HG03159 (cell line): ENCODE data around the gene UBR2.
"Not testable (repeated sequence)": the region's sequence is repeated elsewhere in the genome, so short reads cannot be mapped to it uniquely, and the experiment has no call there.

Experiments used
- ATAC-seq: cut with Tn5 transposase; IDR thresholded peaks from one replicate; pipeline ENCODE4 v1.9.1; 2021; ENCODE audit warnings: mild to moderate bottlenecking, moderate library complexity; ENCODE audit not compliant: unreplicated experiment

The UBR2 gene

GRCh38 chr6:42552380-42552779 is 11.4 kb upstream of the UBR2 start:
- ATAC-seq: no peak

GRCh38 chr6:42555477-42556457 is 8.1 kb upstream of the UBR2 start:
- no peak for ATAC-seq

GRCh38 chr6:42556462-42556861 is 7.4 kb upstream of the UBR2 start:
- no peak for ATAC-seq

GRCh38 chr6:42559276-42559675 is 4.6 kb upstream of the UBR2 start:
- ATAC-seq: not testable (repeated sequence)

GRCh38 chr6:42561986-42562385 is 1.8 kb upstream of the UBR2 start:
- ATAC-seq: no peak

- ATAC-seq: no peak
Measured at GRCh38 chr6:42562788-42563405, 932 bp upstream of the UBR2 start.

- peak; percentile 15 for ATAC-seq
Measured at GRCh38 chr6:42564506-42564825, 637 bp downstream of the UBR2 start.

GRCh38 chr6:42565823-42566613 is 2.2 kb downstream of the UBR2 start:
- no peak for ATAC-seq

- no peak for ATAC-seq
Measured at GRCh38 chr6:42566614-42567208, 2.9 kb downstream of the UBR2 start.

- not testable (repeated sequence) for ATAC-seq
Measured at GRCh38 chr6:42567237-42567636, 3.4 kb downstream of the UBR2 start.

- no peak for ATAC-seq
Measured at GRCh38 chr6:42569102-42570028, 5.5 kb downstream of the UBR2 start.

- ATAC-seq: no peak
Measured at GRCh38 chr6:42571611-42572342, 7.9 kb downstream of the UBR2 start.

- peak; percentile 60 for ATAC-seq
Measured at GRCh38 chr6:42572523-42572922, 8.7 kb downstream of the UBR2 start.

GRCh38 chr6:42576538-42576937 is 12.7 kb downstream of the UBR2 start:
- not testable (repeated sequence) for ATAC-seq

GRCh38 chr6:42598300-42598699 is 34.5 kb downstream of the UBR2 start:
- no peak for ATAC-seq

GRCh38 chr6:42599558-42599957 is 35.7 kb downstream of the UBR2 start:
- no peak for ATAC-seq

GRCh38 chr6:42604150-42604549 is 40.3 kb downstream of the UBR2 start:
- ATAC-seq: no peak

GRCh38 chr6:42604699-42605098 is 40.9 kb downstream of the UBR2 start:
- ATAC-seq: not testable (repeated sequence)

GRCh38 chr6:42610416-42610815 is 46.6 kb downstream of the UBR2 start:
- ATAC-seq: no peak
